ENCODE data around the gene UNC13A. TPM values are rescaled to one million over a fixed set of nuclear protein-coding genes. Genes with fewer than 3 reads are reported as not detected.
A peak's percentile ranks its signal among the peaks of the same experiment; 100 is the strongest.

UNC13A gene
- total and polyA plus RNA-seq, 12 donors: 0.57 to 9.7 (median 1.8) TPM

DNA sequence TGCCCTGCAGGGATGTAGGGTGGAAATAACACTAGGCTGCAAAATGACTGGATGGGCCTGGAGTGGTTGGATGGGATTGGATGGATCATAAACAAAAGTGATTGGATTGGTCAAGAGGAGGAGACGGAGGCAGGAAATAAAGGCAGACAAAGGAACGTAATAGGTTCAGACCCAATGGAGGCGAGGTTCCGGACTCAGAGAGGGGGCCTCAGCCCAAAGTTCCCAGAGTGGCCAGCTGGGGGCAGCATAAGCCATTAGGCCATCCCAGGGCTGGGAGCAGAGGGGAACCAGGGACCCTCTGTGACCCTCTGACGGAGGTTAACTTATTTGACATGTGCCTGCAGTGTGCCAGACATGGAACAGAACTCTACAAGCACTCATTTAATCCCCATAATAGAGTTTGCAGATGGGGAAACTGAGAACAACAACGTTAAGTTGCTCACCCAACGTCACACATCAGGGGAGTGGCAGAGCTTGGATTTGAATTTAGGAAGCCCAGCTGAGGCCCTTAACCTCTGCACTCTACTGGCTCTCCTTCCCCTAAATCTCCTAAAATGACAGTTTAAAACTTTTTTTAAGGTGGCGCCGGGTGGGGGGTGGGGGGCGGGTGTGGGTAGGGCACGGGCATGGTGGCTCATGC, 15.8 kb upstream of the UNC13A start:
- H3K4me3 ChIP-seq: no peak overlapping the region
- H3K27ac ChIP-seq: no peak overlapping the region
- TF ChIP-seq, protein P1, sequence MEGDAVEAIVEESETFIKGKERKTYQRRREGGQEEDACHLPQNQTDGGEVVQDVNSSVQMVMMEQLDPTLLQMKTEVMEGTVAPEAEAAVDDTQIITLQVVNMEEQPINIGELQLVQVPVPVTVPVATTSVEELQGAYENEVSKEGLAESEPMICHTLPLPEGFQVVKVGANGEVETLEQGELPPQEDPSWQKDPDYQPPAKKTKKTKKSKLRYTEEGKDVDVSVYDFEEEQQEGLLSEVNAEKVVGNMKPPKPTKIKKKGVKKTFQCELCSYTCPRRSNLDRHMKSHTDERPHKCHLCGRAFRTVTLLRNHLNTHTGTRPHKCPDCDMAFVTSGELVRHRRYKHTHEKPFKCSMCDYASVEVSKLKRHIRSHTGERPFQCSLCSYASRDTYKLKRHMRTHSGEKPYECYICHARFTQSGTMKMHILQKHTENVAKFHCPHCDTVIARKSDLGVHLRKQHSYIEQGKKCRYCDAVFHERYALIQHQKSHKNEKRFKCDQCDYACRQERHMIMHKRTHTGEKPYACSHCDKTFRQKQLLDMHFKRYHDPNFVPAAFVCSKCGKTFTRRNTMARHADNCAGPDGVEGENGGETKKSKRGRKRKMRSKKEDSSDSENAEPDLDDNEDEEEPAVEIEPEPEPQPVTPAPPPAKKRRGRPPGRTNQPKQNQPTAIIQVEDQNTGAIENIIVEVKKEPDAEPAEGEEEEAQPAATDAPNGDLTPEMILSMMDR (IDR thresholded peaks at IDR 0.05): peak; percentile 62 to 82 (median 77)
- TF ChIP-seq POLR2A (IDR thresholded peaks at IDR 0.05): no peak
- no peaks in the 10 kb centered on the region for H3K36me3 ChIP-seq (replicated peaks in 1 of 2)
- no peaks in the 10 kb centered on the region for H3K9me3 ChIP-seq (replicated peaks in 1 of 3)
- 34 to 45% (median 43%) methylated on average over 11 of the region's 11 CpGs for WGBS, 4 donors
- peak; percentile 49 to 83 (median 52) for DNase-seq
- no peaks in the 10 kb centered on the region for H3K27me3 ChIP-seq
- intact Hi-C loops (cut with DNase I): loop anchor here in 1 of 2 donors (2.0 kb wide), 1 partner anchor 63 kb away; no protein-coding TSS in a partner anchor
- no peaks in the 10 kb centered on the region for H3K4me1 ChIP-seq (replicated peaks in 1 of 2)

- no peak for DNase-seq
- H3K36me3 ChIP-seq (replicated peaks in 1 of 2): no peaks in the 10 kb centered on the region
- H3K9me3 ChIP-seq (replicated peaks in 1 of 3): no peaks in the 10 kb centered on the region
- 51 to 74% (median 67%) methylated on average over 2 of the region's 2 CpGs for WGBS, 4 donors
- intact Hi-C loops (cut with DNase I): no loop called here
- H3K27ac ChIP-seq: no peak overlapping the region
- H3K4me3 ChIP-seq: no peak overlapping the region
- no peak for TF ChIP-seq POLR2A (IDR thresholded peaks at IDR 0.05)
- TF ChIP-seq, protein P1 (IDR thresholded peaks at IDR 0.05): no peak
- no peaks in the 10 kb centered on the region for H3K4me1 ChIP-seq (replicated peaks in 1 of 2)
- peaks cover 7% of the 10 kb centered on the region for H3K27me3 ChIP-seq
Measured at GRCh38 chr19:17695198-17695597, 7.0 kb upstream of the UNC13A start.

DNA sequence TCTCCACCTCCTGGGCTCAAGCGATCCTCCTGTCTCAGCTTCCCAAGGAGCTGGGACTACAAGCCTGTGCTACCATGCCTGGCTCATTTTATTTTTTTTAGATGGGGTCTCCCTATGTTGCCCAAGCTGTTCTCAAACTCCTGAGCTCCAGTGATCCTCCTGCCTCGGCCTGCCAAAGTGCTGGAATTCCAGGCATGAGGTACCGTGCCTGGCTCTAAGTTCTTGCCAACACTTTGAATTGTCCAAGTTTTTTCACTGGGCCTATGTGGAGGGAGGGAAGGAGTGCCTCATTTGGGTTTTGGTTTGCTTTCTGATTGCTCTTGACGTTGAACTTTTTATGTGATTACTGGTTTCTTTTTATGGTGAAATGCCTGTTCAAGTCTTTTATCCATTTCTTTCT, 4.4 kb upstream of the UNC13A start:
- 69 to 87% (median 79%) methylated on average over 4 of the region's 4 CpGs for WGBS, 4 donors
- intact Hi-C loops (cut with DNase I): no loop called here
- Histone ChIP-seq H3K4me3 (no peak overlapping the region), H3K4me1 (replicated peaks in 1 of 2) (no peaks in the 10 kb centered on the region), H3K36me3 (replicated peaks in 1 of 2) (no peaks in the 10 kb centered on the region), H3K27ac (no peak overlapping the region), H3K9me3 (replicated peaks in 1 of 3) (no peaks in the 10 kb centered on the region), H3K27me3 (peaks cover 20% of the 10 kb centered on the region)
- TF ChIP-seq, protein P1 (IDR thresholded peaks at IDR 0.05): no peak
- TF ChIP-seq POLR2A (IDR thresholded peaks at IDR 0.05): no peak
- no peak for DNase-seq

DNA sequence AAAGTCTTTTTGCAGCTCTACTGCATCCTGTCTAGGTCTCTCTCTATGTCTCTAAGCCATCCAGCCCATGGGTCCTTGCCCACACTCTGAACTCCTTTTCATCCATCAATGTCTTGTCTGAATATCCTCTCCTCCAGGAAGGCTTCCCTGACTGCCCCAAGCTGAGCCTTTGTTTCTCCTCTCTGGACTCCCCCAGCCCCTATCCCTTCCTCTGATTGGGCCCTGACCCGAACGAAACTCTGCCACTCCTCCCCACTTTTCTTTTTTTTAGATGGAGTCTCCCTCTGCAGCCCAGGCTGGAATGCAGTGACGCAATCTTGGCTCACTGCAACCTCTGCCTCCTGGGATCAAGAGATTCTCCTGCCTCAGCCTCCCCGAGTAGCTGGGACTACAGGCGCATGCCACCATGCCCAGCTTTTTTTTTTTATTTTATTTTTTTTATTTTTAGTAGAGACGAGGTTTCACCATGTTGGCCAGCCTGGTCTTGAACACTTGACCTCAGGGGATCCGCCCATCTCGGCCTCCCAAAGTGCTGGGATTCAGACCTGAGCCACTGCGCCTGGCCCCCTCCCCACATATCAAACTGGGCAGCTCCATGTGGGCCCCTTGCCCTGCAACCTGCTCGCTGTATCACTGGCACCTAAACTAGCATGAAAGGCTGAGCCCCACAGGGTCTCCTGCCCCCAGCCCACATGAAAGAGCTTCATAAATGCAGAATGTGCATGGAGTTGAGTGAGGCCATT, 870 bp upstream of the UNC13A start:
- Histone ChIP-seq H3K27me3 (peaks cover 22% of the 10 kb centered on the region), H3K27ac (peak overlapping the region in 1 of 5 donors; percentile 30), H3K9me3 (replicated peaks in 1 of 3) (no peaks in the 10 kb centered on the region), H3K4me1 (replicated peaks in 1 of 2) (no peaks in the 10 kb centered on the region), H3K36me3 (replicated peaks in 1 of 2) (no peaks in the 10 kb centered on the region), H3K4me3 (no peak overlapping the region)
- DNase-seq: no peak
- WGBS, 4 donors: 48 to 59% (median 57%) methylated on average over 9 to 10 of the region's 10 CpGs
- intact Hi-C loops (cut with DNase I): no loop called here
- no peak for TF ChIP-seq POLR2A (IDR thresholded peaks at IDR 0.05)
- TF ChIP-seq, protein P1 (IDR thresholded peaks at IDR 0.05): no peak

All from adrenal gland (tissue), 12 donors.